GM12874 (cell line): ENCODE results near the gene AKAP9.

Experiments used
- TF ChIP-seq, protein P1 (sequence below): IDR thresholded peaks from 2 replicates; pipeline ENCODE4 v1.5.1; 2011; ENCODE audit warnings: low read depth, mild to moderate bottlenecking, control low read depth, low read length, moderate library complexity; ENCODE audit not compliant: insufficient read depth

AKAP9 gene

DNA sequence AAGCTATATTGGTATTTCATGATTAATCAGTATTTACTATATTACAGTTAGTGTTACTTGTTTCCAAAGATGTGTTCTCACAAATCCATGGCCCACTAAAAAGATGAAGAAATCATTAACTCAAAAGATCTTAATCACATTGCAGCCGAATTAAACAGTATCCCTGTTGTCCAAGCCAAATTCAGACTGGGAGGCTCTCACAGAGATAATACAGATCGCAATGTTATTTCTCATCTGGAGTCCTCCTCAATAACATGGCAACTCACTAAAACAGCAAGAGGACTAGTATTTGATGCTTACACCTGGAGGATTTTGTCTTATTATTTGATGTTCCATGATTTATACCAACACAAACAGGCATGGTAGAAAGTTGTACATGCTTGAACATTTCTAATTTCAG lies 170.2 kb downstream of the AKAP9 start:
- TF ChIP-seq, protein P1, sequence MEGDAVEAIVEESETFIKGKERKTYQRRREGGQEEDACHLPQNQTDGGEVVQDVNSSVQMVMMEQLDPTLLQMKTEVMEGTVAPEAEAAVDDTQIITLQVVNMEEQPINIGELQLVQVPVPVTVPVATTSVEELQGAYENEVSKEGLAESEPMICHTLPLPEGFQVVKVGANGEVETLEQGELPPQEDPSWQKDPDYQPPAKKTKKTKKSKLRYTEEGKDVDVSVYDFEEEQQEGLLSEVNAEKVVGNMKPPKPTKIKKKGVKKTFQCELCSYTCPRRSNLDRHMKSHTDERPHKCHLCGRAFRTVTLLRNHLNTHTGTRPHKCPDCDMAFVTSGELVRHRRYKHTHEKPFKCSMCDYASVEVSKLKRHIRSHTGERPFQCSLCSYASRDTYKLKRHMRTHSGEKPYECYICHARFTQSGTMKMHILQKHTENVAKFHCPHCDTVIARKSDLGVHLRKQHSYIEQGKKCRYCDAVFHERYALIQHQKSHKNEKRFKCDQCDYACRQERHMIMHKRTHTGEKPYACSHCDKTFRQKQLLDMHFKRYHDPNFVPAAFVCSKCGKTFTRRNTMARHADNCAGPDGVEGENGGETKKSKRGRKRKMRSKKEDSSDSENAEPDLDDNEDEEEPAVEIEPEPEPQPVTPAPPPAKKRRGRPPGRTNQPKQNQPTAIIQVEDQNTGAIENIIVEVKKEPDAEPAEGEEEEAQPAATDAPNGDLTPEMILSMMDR = no peak

DNA sequence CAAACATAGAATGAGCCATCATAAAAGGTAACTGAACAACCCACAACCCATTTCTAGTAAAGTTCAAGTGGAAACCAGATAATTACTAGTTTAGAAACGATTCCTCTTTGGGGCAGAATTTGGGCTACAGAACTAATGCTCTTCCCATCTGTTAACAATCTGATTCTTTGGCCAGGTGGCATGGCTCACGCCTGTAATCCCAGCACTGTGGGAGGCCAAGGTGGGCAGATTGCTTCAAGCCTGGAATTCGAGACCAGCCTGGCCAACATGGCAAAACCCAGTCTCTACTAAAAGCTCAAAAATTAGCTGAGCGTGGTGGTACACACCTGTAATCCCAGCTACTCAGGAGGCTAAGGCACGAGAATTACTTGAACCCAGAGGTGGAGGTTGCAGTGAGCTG lies 175.2 kb downstream of the AKAP9 start:
- TF ChIP-seq, protein P1 = no peak

DNA sequence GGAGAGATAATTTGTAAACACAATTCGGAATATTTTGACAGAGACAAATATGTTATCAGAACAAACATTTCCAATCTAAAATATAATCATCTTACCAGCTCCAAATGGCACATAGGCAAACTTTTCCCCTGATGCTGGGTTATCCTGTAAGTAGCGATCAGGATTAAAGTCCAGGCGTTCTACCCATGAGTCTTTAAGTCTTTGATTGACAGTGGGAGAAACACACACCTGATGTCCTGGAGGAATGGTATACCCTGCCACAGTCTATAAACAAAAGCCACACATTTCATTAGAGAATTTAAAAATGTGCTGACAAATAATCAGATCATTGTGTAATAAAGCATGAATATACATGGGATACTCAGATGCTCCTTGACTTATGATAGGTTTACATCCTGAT lies 176.3 kb downstream of the AKAP9 start:
- TF ChIP-seq, protein P1 = no peak

DNA sequence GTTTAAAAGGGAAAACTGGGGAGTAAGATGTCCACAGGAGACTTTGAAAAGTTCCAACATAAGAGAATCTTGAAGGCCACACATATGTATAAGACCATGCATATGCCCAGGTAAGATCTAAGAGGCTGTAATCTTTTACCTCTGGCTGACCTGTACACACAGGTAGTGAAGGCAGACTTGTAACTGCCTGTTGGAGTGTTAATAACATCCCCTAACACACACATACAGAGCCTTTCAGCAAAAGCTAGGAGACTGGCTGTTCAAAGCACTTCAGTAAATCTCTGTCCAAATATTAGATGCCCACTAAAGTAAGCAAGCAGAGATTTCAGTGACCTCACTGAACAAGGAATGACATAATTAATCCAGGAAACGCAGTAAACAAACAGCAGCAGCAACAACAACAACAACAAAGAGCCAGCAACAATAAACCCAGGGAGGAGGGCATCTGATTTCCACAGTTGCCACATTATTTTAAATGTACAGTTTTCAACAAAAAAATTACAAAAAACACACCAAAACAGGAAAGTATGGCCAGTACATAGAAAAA lies 178.6 kb downstream of the AKAP9 start:
- TF ChIP-seq, protein P1 = no peak

DNA sequence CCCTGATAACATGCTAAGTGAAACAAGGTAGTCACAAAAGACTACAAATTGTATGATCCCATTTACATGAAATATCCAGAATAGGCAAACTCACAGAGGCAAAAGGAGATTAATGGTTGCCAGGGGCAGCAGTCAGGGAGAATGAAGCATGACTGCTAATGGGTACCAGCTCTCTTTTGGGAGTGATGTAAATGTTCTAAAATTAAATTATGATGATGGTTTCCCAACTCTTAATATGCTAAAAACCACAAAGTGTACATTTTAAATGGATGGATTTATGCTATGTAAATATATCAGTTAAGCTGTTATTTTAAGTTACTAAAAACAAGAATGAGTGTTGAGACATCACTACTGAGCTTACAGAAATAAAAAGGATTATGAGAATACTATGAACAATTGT lies 181.0 kb downstream of the AKAP9 start:
- TF ChIP-seq, protein P1 = no peak

DNA sequence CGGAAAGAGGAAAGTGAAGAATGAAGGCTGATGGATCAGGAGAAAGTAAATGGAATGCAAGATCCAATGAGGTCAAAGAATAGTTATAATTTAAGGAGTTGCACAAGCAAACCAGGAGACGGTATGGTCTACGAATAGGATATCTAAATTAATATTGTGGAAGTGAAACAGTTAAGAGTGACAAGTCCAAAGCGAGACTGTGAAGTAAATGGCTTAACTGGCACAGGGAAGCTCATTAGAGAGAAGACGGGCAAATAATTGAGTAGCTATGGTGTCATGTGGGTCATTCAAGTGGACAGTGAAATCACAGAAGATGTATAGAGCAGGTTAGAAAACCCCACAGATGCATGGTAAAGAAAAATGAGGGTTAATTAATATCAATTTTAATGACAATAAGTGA lies 190.4 kb downstream of the AKAP9 start:
- TF ChIP-seq, protein P1 = no peak

DNA sequence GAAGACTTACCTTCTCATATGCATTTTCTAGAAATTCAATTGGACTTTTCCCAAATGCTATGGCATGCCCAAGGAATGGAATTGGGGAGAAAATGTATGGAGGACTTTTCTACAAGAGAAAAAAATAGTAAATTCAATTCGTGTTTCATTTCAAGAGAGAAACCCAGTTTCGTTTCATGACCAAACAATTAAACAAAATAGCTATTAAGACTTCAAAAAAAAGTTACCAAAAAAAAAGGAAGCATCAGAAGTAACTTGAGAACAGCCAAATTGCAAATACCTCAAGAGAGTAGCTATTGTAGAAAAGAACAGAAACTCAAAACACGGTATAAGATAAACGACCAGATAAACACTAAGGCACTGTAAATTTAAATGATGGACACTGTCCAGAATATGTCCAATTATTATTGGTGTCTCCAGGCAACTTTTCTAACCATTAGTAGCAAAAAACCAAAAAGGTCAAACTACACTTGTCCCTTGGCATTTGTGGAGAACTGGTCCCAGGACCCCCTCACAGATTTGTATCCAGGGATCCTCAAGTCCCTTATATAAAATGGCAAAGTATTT lies 191.2 kb downstream of the AKAP9 start:
- TF ChIP-seq, protein P1 = no peak
